Measurements from ENCODE around the gene CNOT3.
"Not testable (repeated sequence)": the region's sequence is repeated elsewhere in the genome, so short reads cannot be mapped to it uniquely, and the experiment has no call there.

DNA sequence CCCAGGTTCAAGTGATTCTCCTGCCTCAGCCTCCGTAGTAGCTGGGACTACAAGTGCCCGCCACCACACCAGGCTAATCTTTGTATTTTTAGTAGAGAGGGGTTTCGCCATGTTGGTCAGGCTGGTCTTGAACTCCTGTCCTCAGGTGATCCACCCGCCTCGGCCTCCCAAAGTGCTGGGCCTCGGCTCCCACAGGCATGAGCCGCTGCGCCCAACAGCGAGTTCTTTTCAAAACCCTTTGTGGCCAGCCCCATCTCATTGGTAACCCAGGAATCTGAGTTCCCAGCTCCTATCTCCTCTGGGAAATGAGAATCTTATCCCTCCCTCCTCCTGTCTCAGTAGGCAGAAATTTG is 37.7 kb upstream of the CNOT3 start:
- TF ChIP-seq, protein P1, sequence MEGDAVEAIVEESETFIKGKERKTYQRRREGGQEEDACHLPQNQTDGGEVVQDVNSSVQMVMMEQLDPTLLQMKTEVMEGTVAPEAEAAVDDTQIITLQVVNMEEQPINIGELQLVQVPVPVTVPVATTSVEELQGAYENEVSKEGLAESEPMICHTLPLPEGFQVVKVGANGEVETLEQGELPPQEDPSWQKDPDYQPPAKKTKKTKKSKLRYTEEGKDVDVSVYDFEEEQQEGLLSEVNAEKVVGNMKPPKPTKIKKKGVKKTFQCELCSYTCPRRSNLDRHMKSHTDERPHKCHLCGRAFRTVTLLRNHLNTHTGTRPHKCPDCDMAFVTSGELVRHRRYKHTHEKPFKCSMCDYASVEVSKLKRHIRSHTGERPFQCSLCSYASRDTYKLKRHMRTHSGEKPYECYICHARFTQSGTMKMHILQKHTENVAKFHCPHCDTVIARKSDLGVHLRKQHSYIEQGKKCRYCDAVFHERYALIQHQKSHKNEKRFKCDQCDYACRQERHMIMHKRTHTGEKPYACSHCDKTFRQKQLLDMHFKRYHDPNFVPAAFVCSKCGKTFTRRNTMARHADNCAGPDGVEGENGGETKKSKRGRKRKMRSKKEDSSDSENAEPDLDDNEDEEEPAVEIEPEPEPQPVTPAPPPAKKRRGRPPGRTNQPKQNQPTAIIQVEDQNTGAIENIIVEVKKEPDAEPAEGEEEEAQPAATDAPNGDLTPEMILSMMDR (IDR thresholded peaks at IDR 0.05; ENCODE audit: low read depth, low read length): not testable (repeated sequence)
- TF ChIP-seq MYC (IDR thresholded peaks at IDR 0.05; ENCODE audit: low read depth, low read length): not testable (repeated sequence)
